Limb (tissue), 2 donors: ENCODE results near the gene AVPR1A.

Experiments
- DNase-seq, 2 donors: peaks; one replicate each; pipeline ENCODE4 v3.0.0-alpha.2; 2016; ENCODE audit errors: extremely low spot score in 2 of 2

The AVPR1A gene

GRCh38 chr12:63095369-63095980 lies 55.5 kb downstream of the AVPR1A start:
- DNase-seq = no peak

- DNase-seq = no peak
These were observed 57.3 kb downstream of the AVPR1A start for GRCh38 chr12:63093711-63094110.

- no peak for DNase-seq
These were observed 57.9 kb downstream of the AVPR1A start for GRCh38 chr12:63093084-63093483.
